Right atrium auricular region (tissue), 2 donors: ENCODE data around the gene MBNL2. TPM values are rescaled to one million over a fixed set of nuclear protein-coding genes. Genes with fewer than 3 reads are reported as not detected.

ENCODE experiments used
- DNase-seq: peaks from one replicate; pipeline ENCODE4 v3.0.0-alpha.2; 2019; ENCODE audit warnings: low spot score
- H3K27ac ChIP-seq, 2 donors: fragments of 200-600 bp; sonication (generic); 1 replicate in 1 of 2; 2 replicates in 1 of 2; pipeline ENCODE4 v1.5.1; 2016 to 2019
- H3K27me3 ChIP-seq, 2 donors: fragments of 200-600 bp; sonication (generic); one replicate each; pipeline versions ENCODE4 v1.5.1 to v1.6.0; 2017 to 2019
- H3K36me3 ChIP-seq: fragments of 200-600 bp; sonication (generic); one replicate; pipeline ENCODE4 v1.5.1; 2016
- H3K4me1 ChIP-seq, 2 donors: fragments of 200-600 bp; sonication (generic); one replicate each; pipeline versions ENCODE4 v1.5.1 to v1.6.0; 2017 to 2019
- H3K4me3 ChIP-seq, 2 donors: fragments of 200-600 bp; sonication (generic); 1 replicate in 1 of 2; 2 replicates in 1 of 2; pipeline ENCODE4 v1.5.1; 2017 to 2019; ENCODE audit warnings: mild to moderate bottlenecking in 1 of 2, moderate library complexity in 1 of 2
- H3K9me3 ChIP-seq, 2 donors: fragments of 200-600 bp; sonication (generic); one replicate each; pipeline ENCODE4 v1.5.1; 2019
- CTCF ChIP-seq, 2 donors: fragments of 200-600 bp; sonication (generic); IDR thresholded peaks; one replicate each; pipeline ENCODE4 v1.5.1; 2019; ENCODE audit warnings: antibody characterized with exemption in 2 of 2
- total RNA-seq, 2 donors: library from RNA; depleted of rRNA; stranded (reverse); fragments of >200 nt; gene quantifications; one replicate each; pipeline ENCODE4 v1.1.0, GENCODE V29; 2016

Gene MBNL2
- total RNA-seq, 2 donors from 2014 or later, result 62.0 to 81.6 TPM

DNA sequence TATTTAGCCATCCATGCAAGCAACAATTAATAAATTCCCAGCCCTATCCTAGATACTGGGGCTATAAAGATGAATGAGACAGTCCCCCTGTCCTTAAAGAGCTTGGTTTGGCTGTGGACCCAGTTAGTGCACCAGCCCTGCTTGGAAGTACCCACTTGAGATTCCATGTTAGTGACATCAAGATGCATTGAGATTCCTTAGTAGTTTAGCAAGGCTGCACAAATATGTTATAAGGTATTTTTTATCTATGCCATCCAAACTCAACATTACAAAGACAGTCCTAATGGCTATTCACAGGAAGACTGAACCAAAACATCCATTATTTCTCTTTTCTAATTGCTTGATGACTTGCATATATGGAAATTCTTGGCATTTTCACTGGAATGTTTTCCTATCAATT lies 163.0 kb downstream of the MBNL2 start:
- Histone ChIP-seq H3K36me3 (peaks cover 6% of the 10 kb centered on the region), H3K4me1 (peaks cover 0 to 18% of the 10 kb centered on the region in 2 donors), H3K27ac (no peak overlapping the region), H3K4me3 (no peak overlapping the region), H3K9me3 (no peaks in the 10 kb centered on the region), H3K27me3 (no peaks in the 10 kb centered on the region)
- no peak for TF ChIP-seq CTCF (IDR thresholded peaks at IDR 0.05)
- no peak for DNase-seq

DNA sequence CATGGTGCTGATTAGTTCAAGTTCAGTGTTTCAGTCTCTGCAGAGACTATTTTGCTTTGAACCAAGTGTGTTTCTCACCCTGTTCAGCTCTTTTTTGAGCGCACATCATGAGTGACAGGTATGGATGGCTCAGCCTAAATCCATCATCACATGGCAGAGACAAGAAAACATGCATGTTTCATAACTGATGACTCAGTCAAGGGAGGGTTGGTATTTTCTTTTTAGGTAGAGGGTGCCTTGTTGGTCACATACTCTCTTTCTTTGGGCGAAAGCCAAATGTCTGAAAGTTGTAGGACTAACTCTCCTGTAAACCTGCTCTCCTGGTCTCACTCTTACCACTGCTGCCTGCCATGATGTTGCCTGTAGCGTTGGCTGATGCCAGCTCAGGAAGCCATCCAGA lies 163.7 kb downstream of the MBNL2 start:
- no peak for DNase-seq
- Histone ChIP-seq H3K9me3 (no peaks in the 10 kb centered on the region), H3K4me1 (peaks cover 0 to 18% of the 10 kb centered on the region in 2 donors), H3K27me3 (no peaks in the 10 kb centered on the region), H3K36me3 (peaks cover 6% of the 10 kb centered on the region), H3K4me3 (no peak overlapping the region), H3K27ac (no peak overlapping the region)
- no peak for TF ChIP-seq CTCF (IDR thresholded peaks at IDR 0.05)

DNA sequence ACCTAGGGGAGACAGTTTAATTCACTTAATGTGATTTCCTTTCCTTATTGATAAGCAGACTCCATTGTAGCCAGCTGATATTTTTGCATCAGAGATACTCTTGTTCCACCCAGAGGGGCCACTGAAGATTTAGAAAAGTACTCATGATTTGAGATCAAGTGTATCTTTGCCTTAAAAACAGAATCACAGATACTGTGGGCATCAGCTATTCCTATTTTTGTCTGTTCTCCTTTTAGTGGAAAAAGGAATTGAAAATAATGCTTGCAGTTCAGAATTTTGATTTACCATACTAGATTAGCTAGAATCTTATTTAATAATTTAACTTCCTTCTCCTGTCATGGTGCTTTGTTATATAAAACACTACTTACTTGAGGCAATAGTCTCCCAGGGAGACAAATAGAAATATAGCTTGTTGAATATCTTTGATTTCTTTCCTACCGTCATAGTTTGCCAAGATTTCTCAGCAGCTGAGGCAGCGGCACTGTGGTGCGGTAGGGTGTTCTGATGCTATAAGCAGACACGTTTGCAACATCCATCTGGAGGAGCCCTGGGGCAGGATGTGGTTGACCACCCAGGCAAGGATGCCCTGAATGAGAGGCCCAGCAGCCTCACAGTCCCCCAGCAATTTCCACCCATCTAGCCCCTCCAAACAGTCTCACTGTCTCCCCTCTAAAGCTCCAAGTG lies 164.8 kb downstream of the MBNL2 start:
- H3K36me3 ChIP-seq, result peaks cover 13% of the 10 kb centered on the region
- H3K4me3 ChIP-seq, result no peak overlapping the region
- H3K4me1 ChIP-seq, result peaks cover 0 to 18% of the 10 kb centered on the region in 2 donors
- no peaks in the 10 kb centered on the region for H3K9me3 ChIP-seq
- H3K27me3 ChIP-seq, result no peaks in the 10 kb centered on the region
- TF ChIP-seq CTCF (IDR thresholded peaks at IDR 0.05), result no peak
- no peak for DNase-seq
- H3K27ac ChIP-seq, result no peak overlapping the region

- H3K4me3 ChIP-seq, result no peak overlapping the region
- H3K27me3 ChIP-seq, result no peaks in the 10 kb centered on the region
- peaks cover 17% of the 10 kb centered on the region for H3K36me3 ChIP-seq
- peaks cover 0 to 18% of the 10 kb centered on the region in 2 donors for H3K4me1 ChIP-seq
- no peak overlapping the region for H3K27ac ChIP-seq
- TF ChIP-seq CTCF (IDR thresholded peaks at IDR 0.05), result no peak
- DNase-seq, result no peak
- no peaks in the 10 kb centered on the region for H3K9me3 ChIP-seq
Observed at GRCh38 chr13:97387485-97387839, 165.3 kb downstream of the MBNL2 start.

GRCh38 chr13:97387890-97388289 lies 165.8 kb downstream of the MBNL2 start:
- Histone ChIP-seq H3K4me3 (no peak overlapping the region), H3K9me3 (no peaks in the 10 kb centered on the region), H3K27me3 (no peaks in the 10 kb centered on the region), H3K27ac (no peak overlapping the region), H3K36me3 (peaks cover 17% of the 10 kb centered on the region), H3K4me1 (peaks cover 0 to 18% of the 10 kb centered on the region in 2 donors)
- no peak for TF ChIP-seq CTCF (IDR thresholded peaks at IDR 0.05)
- no peak for DNase-seq

DNA sequence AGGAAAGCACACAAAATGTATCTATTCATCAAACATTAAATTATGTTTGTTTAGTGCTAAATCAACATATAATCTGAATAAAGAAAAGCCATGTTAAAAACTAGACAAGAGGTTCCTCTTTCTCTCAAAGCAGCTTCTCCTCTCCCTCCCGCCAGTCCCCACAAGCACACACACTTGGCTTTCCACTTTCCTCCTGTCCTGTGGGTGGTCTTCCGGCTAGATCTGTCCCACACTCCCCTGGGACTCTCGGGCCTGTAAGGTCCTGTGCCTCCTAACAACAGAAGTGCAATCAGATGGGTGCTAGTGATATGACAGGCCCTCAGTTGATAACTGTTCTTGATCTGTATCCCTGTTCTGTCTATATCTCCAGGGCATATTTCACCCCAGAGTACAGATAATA lies 166.2 kb downstream of the MBNL2 start:
- no peak for TF ChIP-seq CTCF (IDR thresholded peaks at IDR 0.05)
- H3K27ac ChIP-seq, result no peak overlapping the region
- H3K27me3 ChIP-seq, result no peaks in the 10 kb centered on the region
- no peak for DNase-seq
- H3K4me3 ChIP-seq, result no peak overlapping the region
- peaks cover 17% of the 10 kb centered on the region for H3K36me3 ChIP-seq
- H3K4me1 ChIP-seq, result peaks cover 0 to 18% of the 10 kb centered on the region in 2 donors
- no peaks in the 10 kb centered on the region for H3K9me3 ChIP-seq
